Spleen (tissue), 11 donors: Measurements from ENCODE around the gene LRRC26. TPM values are rescaled to one million over a fixed set of nuclear protein-coding genes. Genes with fewer than 3 reads are reported as not detected.

Experiments
- DNase-seq: peaks from one replicate; pipeline ENCODE4 v3.0.0-alpha.2; 2020
- H3K27ac ChIP-seq, 8 donors: fragments of 200-600 bp; sonication (generic) in 7 of 8; 1 replicate in 4 of 8; 2 replicates in 4 of 8; pipeline versions ENCODE4 v1.5.0 to v1.8.0; 2016 to 2021; ENCODE audit warnings: inconsistent platforms in 4 of 8, mild to moderate bottlenecking in 4 of 8, moderate library complexity in 1 of 8
- H3K27me3 ChIP-seq, 7 donors: fragments of 200-600 bp; sonication (generic) in 6 of 7; replicated peaks in 1 of 7; 1 replicate in 4 of 7; 2 replicates in 3 of 7; pipeline versions ENCODE4 v1.5.0 to v1.8.0; 2016 to 2021; ENCODE audit warnings: inconsistent platforms in 3 of 7, mild to moderate bottlenecking in 1 of 7
- H3K36me3 ChIP-seq, 6 donors: fragments of 200-600 bp; sonication (generic) in 5 of 6; 1 replicate in 4 of 6; 2 replicates in 2 of 6; pipeline versions ENCODE4 v1.5.0 to v1.8.0; 2016 to 2021; ENCODE audit warnings: inconsistent platforms in 2 of 6
- H3K4me1 ChIP-seq, 6 donors: fragments of 200-600 bp; sonication (generic) in 5 of 6; 1 replicate in 3 of 6; 2 replicates in 3 of 6; pipeline versions ENCODE4 v1.5.0 to v1.8.0; 2016 to 2021; ENCODE audit warnings: inconsistent platforms in 3 of 6
- H3K4me3 ChIP-seq, 8 donors: fragments of 200-600 bp; sonication (generic) in 7 of 8; 1 replicate in 4 of 8; 2 replicates in 4 of 8; pipeline versions ENCODE4 v1.5.0 to v1.8.0; 2016 to 2021; ENCODE audit warnings: inconsistent platforms in 4 of 8, mild to moderate bottlenecking in 4 of 8, moderate library complexity in 2 of 8
- H3K9me3 ChIP-seq, 8 donors: fragments of 200-600 bp; sonication (generic) in 7 of 8; 1 replicate in 4 of 8; 2 replicates in 4 of 8; pipeline versions ENCODE4 v1.5.0 to v1.8.0; 2016 to 2021; ENCODE audit warnings: inconsistent platforms in 4 of 8
- CTCF ChIP-seq, 11 experiments: fragments of 200-600 bp in 7 of 11; fragments of 450-650 bp in 4 of 11; sonication (generic) in 4 of 11; IDR thresholded peaks in 8 of 11; conservative IDR thresholded peaks in 3 of 11; 1 replicate in 7 of 11; 2 replicates in 4 of 11; pipeline versions ENCODE4 v1.4.0 to v1.8.0; 2016 to 2021; ENCODE audit warnings: antibody characterized with exemption in 11 of 11, inconsistent platforms in 4 of 11, mild to moderate bottlenecking in 1 of 11
- POLR2A ChIP-seq, 3 donors: fragments of 450-650 bp; IDR thresholded peaks; one replicate each; pipeline ENCODE4 v1.5.1; 2017; ENCODE audit warnings: antibody characterized with exemption in 3 of 3, mild to moderate bottlenecking in 1 of 3
- POLR2AphosphoS5 ChIP-seq, 3 donors: sonication (generic); formaldehyde crosslinking; IDR thresholded peaks; one replicate each; pipeline ENCODE4 v1.5.1; 2017; ENCODE audit warnings: antibody characterized with exemption in 3 of 3
- WGBS, 5 donors: extraction: QIAGEN DNeasy Blood & Tissue Kit in 3 of 5; methylation state at CpG; one replicate each; pipeline versions ENCODE4 v1.1.5 to v1.1.7; 2013 to 2018; 5-methylcytosine and 5-hydroxymethylcytosine counted together
- intact Hi-C: fragments of 100-400 bp; cut with DNase I; formaldehyde crosslinking; loops from one replicate; pipeline ENCODE4 v1.15.0; 2023; ENCODE audit warnings: low total_unique reads
- polyA plus RNA-seq, 3 donors: library from polyadenylated mRNA; stranded (reverse); fragments of 200-250 nt; gene quantifications; one replicate each; pipeline ENCODE4 v1.2.1, GENCODE V29; 2013
- total RNA-seq, 7 donors: library from RNA; depleted of rRNA in 3 of 7; stranded (reverse); fragments of >200 nt in 3 of 7; fragmentation: NEBNext Ultra II Directional in 4 of 7; extraction: Animal tissue kit (Norgen Biotek cat#: 25700) in 4 of 7; gene quantifications; one replicate each; pipeline versions ENCODE4 v1.1.0 to v1.2.1, GENCODE V29; 2016 to 2021
- donor health status: healthy with polysubstance abuse.
- donor health status: DM: no; HTN: no; CAD: no; lungs with moderate emphysema.
- donor health status: DM: no; HTN: no; CAD: no.
- donor health status: Bipolar disorder and iron deficiency.
- donor health status: healthy.
- donor health status: DM: no; HTN: no; CAD: no.
- donor health status: DM: yes; HTN: yes; CAD: no.

LRRC26 gene
- total and polyA plus RNA-seq, 10 donors: 0.06 to 0.60 (median 0.28) TPM; not detected in 7

GRCh38 chr9:137176302-137177182 lies 6.7 kb upstream of the LRRC26 start:
- H3K36me3 ChIP-seq: peaks cover 0 to 47% (median 39%) of the 10 kb centered on the region in 6 donors
- H3K4me3 ChIP-seq: no peak overlapping the region
- DNase-seq: no peak
- H3K27ac ChIP-seq: no peak overlapping the region
- H3K27me3 ChIP-seq: peaks cover 0 to 42% (median 12%) of the 10 kb centered on the region in 7 donors
- WGBS, 5 donors: 61 to 71% (median 64%) methylated on average over 17 of the region's 17 CpGs
- intact Hi-C loops: no loop called here
- H3K9me3 ChIP-seq: no peaks in the 10 kb centered on the region
- peaks cover 0 to 24% (median 1%) of the 10 kb centered on the region in 6 donors for H3K4me1 ChIP-seq
- TF ChIP-seq POLR2A (IDR thresholded peaks at IDR 0.05): no peak
- peak in 6 of 11 experiments; percentile 10 to 47 (median 32) for TF ChIP-seq CTCF (IDR thresholded peaks at IDR 0.05 in 8 of 11, conservative IDR thresholded peaks at IDR 0.05 in 3 of 11)
- peak in 1 of 3 donors; percentile 11 for TF ChIP-seq POLR2AphosphoS5 (IDR thresholded peaks at IDR 0.05)

GRCh38 chr9:137175345-137175961 lies 5.6 kb upstream of the LRRC26 start:
- 42 to 87% (median 58%) methylated on average over 7 to 33 of the region's 33 CpGs for WGBS, 5 donors
- intact Hi-C loops: no loop called here

GRCh38 chr9:137174722-137175293 lies 5.0 kb upstream of the LRRC26 start:
- intact Hi-C loops: no loop called here
- no peak for DNase-seq
- H3K4me1 ChIP-seq: peaks cover 0 to 30% (median 4%) of the 10 kb centered on the region in 6 donors

More at GRCh38 chr9:137175345-137175961, 5.6 kb upstream of the LRRC26 start:
- Histone ChIP-seq H3K4me3 (no peak overlapping the region), H3K27me3 (peaks cover 0 to 53% (median 23%) of the 10 kb centered on the region in 7 donors), H3K4me1 (peaks cover 0 to 24% (median 1%) of the 10 kb centered on the region in 6 donors), H3K9me3 (no peaks in the 10 kb centered on the region), H3K27ac (no peak overlapping the region), H3K36me3 (peaks cover 0 to 36% (median 28%) of the 10 kb centered on the region in 6 donors)
- DNase-seq: no peak
- peak in 2 of 3 donors; percentile 33 to 72 for TF ChIP-seq POLR2AphosphoS5 (IDR thresholded peaks at IDR 0.05)
- peak in 4 of 11 experiments; percentile 8 to 40 (median 14) for TF ChIP-seq CTCF (IDR thresholded peaks at IDR 0.05 in 8 of 11, conservative IDR thresholded peaks at IDR 0.05 in 3 of 11)
- TF ChIP-seq POLR2A (IDR thresholded peaks at IDR 0.05): no peak

More at GRCh38 chr9:137174722-137175293, 5.0 kb upstream of the LRRC26 start:
- TF ChIP-seq POLR2AphosphoS5 (IDR thresholded peaks at IDR 0.05) (no peak), CTCF (IDR thresholded peaks at IDR 0.05 in 8 of 11, conservative IDR thresholded peaks at IDR 0.05 in 3 of 11) (no peak), POLR2A (IDR thresholded peaks at IDR 0.05) (no peak)
- Histone ChIP-seq H3K36me3 (peaks cover 0 to 29% (median 22%) of the 10 kb centered on the region in 6 donors), H3K27ac (no peak overlapping the region), H3K4me3 (no peak overlapping the region), H3K27me3 (peaks cover 0 to 59% (median 29%) of the 10 kb centered on the region in 7 donors), H3K9me3 (no peaks in the 10 kb centered on the region)
- 47 to 69% (median 62%) methylated on average over 9 to 34 of the region's 34 CpGs for WGBS, 5 donors
